ENCODE data around the gene PSMD3. TPM values are rescaled to one million over a fixed set of nuclear protein-coding genes. Genes with fewer than 3 reads are reported as not detected.

The PSMD3 gene
- polyA plus RNA-seq, 4 donors = 87.3 to 122 (median 107) TPM

DNA sequence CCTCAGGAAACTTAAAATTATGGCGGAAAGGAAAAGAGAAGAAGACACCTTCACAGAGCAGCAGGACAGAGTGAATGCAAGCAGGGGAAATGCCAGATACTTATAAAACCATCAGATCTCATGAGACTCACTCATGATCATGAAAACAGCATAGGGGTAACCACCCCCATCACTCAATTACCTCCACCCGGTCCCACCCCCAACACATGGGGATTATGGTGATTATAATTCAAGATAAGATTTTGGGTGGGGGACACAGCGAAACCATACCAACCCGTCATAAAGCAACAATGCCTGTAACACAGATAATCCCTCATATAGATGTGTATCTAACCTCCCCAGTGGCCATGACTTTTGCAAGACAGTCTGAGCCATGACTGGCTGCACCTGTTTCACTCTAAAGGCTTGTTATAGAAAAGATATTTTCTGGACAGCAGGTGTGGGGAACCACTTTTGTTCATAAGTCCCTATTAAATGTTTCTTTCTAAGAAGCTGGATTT is 24.8 kb upstream of the PSMD3 start:
- DNase-seq (ENCODE audit: low read depth in 4 of 4, low spot score in 3 of 4) = no peak

DNA sequence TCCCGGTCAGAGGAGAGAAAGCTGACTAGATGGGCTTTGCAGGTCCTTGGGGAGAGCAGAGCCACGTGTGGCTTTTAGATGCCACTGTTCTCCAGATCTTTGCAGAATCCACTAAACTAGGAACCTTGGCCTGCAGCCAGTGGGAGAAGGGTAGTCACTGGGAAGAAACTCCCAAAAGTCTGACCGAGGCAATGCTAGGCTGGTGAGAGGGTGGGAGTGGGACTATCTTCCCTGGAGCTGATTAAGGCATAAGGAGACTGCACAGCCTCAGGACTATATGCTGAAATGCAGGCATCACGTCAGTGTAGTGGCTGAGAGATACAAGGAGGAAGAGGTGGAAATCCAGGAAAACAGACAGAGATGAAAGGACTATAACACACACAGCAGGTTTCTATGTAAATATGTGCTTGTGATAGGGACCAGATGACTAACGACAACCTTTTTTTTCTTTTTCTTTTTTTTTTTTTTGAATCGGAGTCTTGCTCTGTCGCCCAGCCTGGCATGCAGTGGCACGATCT is 20.0 kb upstream of the PSMD3 start:
- DNase-seq (ENCODE audit: low read depth in 4 of 4, low spot score in 3 of 4) = no peak

DNA sequence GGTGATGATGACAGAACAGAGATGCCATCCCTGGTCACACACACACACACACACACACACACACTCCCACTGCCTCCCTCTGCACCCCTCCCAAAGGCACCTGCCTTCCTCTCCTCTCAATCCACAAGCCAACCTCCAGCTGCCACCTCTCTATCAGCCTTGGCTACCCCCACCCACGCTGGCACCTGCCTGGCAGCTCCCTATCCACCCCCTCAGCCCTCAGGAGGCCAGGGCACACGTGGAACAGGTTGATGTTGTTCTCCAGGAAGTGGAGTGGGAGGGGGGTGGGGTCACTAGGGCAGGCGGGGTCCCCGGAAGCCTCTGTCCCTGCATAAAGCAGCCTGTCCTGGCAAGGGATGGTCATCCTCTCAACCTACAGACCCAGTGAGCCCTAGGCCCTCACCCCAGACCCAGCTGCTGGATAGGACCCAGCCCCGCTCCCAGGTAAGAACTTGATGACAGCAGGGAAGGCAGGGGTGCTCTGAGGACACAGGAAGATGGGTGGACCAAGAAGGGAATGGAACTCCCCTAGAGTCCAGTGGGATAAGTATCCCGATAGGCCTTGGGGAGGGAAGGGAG is 17.9 kb upstream of the PSMD3 start, which contains the start of gene GSDMA:
TSS of gene GSDMA (plus strand) at position 363 of the 579 bp plus-strand sequence. CDS start 2,684 bp downstream, outside the sequence.
- DNase-seq (ENCODE audit: low read depth in 4 of 4, low spot score in 3 of 4) = no peak

DNA sequence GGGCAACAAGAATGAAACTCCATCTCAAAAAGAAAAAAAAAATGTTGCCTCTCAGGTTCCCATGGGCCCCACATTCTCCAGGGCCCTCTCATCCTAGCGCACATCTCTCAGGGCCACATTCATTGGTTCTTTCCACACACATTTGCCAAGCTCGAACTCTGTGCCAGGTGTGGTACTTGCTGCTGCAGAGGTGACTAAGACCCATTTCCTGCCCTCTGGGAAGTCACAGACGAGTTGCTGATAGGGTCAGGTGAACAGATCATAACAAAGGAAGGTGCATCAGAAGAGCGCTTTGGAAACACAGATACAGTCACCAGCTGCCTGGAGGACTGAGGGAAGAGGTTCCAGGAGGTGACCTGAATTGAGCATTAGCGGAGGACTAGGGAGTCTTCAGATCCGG is 16.8 kb upstream of the PSMD3 start:
- no peak for DNase-seq (ENCODE audit: low read depth in 4 of 4, low spot score in 3 of 4)

DNA sequence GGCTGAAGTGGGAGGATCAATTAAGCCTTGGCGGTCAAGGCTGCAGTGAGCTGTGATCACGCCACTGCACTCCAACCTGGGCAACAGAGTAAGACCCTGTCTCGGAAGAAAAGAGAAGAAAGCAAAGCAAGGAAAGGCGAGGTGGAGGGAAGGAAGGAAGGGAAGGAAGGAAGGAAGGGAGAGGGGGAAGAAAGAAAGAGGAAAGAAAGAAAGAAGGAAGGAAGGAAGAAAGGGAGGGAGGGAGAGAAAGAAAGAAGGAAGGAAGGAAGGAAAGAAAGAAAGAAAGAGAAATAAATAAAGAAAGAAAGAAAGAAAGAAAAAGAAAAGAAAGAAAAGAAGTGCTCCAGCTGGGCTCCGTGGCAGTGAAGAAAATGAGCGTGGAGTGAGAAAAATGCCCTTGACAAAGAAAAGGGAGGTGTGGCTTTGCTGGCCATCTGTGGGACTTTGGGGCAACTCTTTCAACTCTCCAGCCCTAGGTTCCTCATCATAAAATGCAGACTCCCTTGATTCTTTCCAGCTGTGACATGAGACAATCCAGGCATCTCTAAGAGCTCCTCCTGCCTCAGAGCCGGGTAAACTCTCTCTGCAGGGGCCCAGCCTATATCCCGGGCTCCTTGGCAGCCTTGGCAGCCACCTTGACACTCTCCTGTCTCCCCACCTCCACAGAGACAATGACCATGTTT is 15.4 kb upstream of the PSMD3 start:
- no peak for DNase-seq (ENCODE audit: low read depth in 4 of 4, low spot score in 3 of 4)

DNA sequence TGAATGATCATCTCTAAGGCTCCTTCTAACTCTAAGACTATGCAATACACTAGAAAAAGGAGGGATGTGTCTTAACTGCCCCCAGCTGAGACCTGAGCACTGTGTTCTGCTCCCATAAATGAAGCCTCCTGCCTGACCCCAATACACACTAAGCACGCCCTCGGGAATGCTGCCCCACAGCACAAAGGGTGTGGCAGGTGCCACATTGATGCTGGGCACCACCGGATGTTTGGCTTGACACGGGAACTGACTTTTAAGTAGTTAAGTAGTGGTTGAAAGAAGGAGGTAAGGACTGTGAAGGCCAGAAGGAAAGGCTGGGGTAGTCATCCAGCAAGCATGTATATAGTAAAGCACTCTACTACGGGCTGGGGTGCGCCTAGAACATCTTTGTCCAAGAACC is 13.8 kb upstream of the PSMD3 start:
- DNase-seq (ENCODE audit: low read depth in 4 of 4, low spot score in 3 of 4) = no peak

DNA sequence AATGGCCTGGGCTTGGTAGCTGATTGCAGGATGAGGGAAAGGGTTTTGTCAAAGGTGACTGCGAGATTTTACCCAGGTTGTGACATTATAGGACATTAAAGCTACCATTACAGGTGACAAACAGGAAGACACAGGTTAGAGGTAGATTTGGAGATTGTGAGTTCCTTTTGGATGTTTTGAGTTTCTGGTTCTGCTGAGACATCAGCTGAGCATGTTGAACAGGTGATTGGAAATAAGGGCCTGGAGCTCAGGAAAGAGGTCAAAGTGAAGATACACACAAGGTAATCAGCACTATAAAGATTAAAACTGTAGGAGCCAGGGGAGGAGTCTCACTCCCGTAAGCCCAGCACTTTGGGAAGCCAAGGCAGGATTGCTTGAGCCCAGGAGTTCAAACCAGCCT is 11.8 kb upstream of the PSMD3 start:
- DNase-seq (ENCODE audit: low read depth in 4 of 4, low spot score in 3 of 4) = no peak

DNA sequence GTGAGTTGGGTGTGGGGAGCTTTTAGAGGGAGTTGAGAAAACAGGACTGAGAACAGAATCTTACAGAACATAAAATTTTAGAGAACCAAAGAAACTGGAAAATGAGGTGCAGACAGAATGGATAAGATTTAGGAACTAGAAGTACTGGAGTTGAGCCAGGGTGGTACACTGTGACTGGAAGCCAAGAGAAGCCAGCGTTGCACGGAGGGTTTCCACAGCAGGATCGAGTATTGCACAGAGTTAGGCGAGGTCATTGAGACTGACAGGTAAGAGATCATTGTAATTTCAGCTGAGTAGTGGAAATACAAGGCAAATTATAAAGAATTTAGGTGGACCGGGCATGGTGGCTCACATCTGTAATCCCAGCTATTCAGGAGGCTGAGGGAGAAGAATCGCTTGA is 11.2 kb upstream of the PSMD3 start:
- no peak for DNase-seq (ENCODE audit: low read depth in 4 of 4, low spot score in 3 of 4)

DNA sequence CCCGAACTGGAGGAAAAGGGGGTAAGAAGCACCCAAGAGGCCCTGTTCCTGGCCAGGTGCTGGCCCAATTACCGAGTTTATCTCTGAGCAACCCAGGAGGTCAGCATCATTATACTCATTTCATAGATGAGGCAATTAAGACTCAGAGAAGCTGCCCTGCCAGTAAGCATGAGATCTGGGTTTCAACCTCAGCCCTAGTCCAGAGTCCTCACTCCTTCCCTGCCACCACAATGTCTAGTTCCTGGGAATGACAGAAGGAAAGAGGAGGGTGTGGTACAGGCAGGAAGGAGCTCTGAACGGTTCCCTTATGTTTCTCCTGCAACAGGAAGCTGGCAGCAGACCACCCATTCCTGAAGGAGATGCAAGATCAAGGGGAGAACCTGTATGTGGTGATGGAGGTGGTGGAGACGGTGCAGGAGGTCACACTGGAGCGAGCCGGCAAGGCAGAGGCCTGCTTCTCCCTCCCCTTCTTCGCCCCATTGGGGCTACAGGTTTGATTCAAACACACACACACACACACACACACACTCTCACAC is 10.4 kb upstream of the PSMD3 start:
- no peak for DNase-seq (ENCODE audit: low read depth in 4 of 4, low spot score in 3 of 4)

DNA sequence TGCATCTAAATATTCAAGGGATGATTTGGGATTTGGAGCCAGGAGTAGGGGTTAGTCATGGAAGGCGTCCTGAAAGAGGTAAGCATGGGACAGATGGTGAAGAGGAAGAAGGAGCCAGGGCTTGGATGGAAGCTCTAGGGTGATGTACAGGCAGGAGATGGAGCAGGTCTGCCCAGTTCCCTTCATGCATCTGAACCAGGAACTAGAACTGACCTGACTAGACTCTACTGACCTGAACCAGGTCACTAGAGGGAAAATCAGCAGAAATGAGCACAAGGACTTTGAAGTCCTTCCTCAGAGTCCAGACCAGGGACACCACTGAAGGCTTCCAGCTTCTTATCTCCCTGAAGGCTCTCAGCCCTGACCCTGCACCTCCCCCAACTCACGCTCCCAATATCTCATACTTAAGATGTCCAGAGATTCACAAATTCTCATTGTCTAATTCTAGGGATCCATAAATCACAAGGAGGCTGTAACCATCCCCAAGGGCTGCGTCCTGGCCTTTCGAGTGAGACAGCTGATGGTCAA is 9.5 kb upstream of the PSMD3 start:
- DNase-seq (ENCODE audit: low read depth in 4 of 4, low spot score in 3 of 4) = no peak

DNA sequence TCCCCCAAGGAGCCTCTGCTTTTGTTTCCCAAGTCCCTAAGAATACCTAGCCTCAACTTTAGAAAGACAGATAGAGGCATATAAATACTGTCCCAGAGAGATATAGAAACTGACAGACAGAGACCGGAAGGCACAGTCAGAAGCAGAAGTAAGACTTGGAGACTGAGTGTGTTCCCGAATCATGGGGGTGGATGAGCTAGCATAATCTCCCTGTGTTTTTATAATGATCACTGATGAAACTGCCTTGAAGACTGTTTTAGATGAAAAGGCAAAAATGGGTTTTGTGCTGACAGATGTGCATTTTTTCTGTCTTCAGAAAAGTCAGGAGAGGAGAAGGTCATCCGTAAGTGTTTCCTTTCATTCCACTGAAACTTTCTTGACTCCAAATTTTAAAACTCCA is 8.3 kb upstream of the PSMD3 start:
- DNase-seq (ENCODE audit: low read depth in 4 of 4, low spot score in 3 of 4) = no peak

DNA sequence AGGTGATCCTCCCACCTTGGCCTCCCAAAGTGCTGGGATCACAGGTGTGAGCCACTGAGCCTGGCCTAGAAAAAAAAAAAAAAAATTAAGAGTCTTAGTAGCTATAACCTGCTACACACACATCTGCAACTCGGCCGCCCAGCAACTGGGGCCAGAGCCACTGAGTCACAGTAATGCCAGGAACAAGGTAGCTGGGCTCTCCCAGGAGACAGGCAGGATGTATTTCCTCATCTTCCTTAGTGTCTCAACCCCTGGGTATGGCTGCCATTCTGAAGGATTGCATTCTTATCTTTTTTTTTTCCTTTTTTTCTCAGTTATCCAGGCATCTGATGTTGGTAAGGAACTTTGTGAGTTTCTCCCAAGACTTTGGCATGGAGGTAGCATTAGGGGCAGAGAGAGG is 7.1 kb upstream of the PSMD3 start:
- DNase-seq (ENCODE audit: low read depth in 4 of 4, low spot score in 3 of 4) = no peak

DNA sequence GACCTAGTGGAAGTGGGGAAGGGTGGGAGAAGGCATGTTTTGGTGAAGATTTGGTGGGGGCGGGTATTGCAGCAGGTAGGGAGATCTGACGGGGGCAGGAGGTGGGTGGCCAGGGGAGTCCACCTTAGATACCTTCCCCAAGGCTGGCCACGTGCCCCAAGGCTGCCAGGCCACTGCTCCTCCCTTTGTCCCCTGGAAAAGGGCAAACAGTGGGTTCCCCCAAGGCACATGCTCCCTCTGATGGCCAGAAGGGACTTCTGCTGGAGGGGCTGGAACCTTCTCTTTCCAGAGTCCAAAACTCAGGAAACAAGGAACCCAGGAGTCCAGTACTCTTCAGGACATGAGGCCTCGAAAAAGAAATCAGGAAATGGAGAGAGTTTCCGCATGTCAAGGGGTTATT is 6.2 kb upstream of the PSMD3 start:
- no peak for DNase-seq (ENCODE audit: low read depth in 4 of 4, low spot score in 3 of 4)

DNA sequence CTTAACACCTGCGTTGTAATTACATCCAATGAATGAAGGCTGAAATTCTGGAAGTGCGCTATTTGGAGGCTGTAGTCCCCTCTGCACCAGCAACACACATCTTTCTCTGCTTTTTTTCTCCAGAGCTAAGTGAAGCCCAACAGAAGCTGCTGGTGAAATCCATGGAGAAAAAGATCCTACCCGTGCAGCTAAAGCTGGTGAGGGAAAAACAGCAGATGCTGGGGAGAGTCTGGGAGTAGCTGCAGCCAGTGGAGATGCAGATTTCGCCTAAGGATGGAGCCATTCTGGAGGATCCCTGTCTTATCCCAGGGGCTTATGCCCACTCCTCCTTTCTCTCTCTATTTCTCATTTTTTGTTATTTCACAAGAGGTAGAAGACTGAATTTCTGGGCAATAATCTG is 4.8 kb upstream of the PSMD3 start:
- DNase-seq (ENCODE audit: low read depth in 4 of 4, low spot score in 3 of 4) = no peak

DNA sequence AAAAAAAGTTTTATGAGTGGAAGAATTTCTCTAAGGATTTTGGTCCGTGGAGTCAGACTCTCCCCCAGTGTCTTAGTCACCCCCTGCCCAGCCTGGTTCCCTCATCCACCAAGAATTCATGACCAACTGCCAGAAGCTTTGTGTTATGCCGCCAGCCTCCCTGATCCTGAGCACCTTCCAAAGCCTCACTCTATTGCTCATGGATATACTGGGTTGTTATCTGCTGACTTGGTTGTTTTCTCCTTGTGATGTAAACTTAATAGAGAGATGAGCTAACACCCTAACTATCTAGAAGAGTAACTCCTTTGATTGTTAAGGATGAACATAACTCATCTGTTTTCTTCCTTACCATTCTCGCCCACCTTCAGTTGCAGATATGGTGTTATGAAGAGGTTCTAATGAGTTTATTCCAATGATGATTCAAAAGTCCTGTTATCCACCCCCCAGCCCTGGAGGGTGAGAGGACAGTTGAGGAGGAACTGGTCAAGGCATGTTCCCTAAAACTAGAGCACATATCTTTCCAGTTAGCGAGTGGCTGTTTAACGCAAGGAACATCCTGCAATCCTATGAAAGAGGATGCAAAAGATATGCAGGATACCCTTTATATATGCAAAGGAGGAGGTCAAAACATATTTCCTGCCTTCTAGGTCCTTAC is 1.5 kb upstream of the PSMD3 start:
- no peak for DNase-seq (ENCODE audit: low read depth in 4 of 4, low spot score in 3 of 4)

DNA sequence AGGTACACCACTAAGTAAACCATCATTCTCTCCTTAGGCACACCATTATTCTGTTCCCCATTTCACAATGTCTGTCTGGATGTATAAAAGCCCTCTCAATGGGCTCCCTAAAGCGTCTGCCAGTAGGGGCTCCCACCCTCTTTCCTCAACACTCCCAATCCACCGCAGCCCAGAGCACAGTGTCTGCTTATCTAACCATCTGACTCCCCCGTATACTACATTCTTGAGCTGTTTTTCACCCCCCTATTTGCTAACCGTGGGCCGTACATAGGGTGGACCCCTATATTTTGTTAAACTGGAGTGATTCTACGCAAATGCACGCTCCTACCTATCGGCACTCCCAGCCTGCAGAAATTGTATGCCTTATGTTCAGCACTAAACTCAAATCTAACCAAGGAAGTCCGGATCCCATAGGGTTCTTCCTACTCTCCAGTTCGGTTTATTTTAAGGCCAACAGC is 685 bp upstream of the PSMD3 start:
- no peak for DNase-seq (ENCODE audit: low read depth in 4 of 4, low spot score in 3 of 4)

DNA sequence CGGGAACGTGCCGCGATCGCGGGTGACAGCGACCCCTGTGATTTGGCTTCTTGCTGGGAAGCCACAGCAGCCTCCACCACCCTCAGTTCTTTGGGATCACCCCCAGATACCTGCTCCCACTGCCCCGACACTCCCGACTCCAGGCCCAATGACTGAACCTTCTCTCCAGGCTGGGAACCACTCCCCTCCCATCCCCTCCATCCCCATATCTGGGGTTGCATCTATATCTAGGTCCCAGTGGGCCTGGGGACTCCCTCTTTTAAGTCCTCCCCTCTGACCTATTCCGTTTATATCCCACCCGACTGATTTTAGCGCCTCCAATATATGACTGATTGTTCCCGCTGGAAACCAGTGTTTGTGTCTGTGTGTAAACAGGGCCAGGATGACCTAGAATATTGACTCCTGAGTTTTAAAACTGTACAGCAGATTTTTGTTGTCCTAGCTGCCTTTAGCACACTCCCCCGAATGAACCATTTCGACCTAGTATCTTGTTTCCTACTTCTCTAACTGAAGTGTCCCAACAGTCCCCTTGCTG is 667 bp downstream of the PSMD3 start:
- DNase-seq (ENCODE audit: low read depth in 4 of 4, low spot score in 3 of 4) = no peak

DNA sequence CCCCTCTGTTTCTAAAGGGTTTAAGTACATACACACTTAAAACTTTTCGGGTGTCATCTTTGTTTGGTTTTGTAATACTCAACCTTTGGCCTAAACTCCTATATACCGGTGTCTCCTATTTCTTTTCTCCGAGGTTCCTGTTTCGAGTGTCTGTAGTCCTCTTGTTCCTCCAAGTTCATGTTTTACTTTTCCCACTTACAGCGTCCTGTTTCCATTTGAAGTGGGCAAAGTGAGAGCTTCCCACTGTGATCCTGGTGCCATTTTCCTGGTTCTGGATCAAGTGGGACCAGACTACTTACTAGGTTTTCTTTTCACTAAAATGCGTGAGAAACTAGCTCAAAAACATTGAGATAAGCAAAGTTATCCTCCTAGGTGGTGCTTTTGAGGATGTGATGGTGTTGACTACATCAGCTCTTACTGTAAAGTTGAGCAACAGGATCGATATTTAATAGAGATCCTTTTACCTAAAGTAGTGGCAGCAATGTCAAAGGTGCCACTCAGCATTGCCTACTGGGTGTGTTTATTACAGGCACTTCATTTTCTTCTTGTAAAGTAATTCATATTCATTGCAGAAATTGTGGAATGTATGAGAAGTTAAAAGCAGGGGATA is 1.3 kb downstream of the PSMD3 start:
- no peak for DNase-seq (ENCODE audit: low read depth in 4 of 4, low spot score in 3 of 4)

DNA sequence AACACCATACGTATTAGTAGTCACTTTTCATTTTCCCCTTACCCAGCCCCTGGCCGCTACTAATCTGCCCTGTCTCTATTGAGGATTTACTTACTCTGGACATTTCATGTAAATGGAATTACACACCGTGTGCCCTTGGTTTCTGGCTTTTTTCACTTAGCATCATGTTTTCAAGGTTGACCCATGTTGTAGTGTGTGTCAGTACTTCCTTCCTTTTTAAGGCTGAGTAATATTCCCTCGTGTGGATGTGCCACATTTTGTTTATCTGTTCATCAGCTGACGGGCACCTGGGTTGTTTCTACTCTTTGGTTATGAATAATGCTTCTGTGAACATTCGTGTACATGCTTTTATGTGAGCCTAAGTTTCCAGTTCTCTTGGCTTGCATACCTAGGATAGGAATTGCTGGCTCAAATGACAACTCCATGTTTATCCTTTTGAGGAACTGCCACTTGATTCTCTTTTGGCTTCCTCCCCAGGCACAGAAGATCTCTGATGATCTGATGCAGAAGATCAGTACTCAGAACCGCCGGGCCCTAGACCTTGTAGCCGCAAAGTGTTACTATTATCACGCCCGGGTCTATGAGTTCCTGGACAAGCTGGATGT is 7.7 kb downstream of the PSMD3 start:
- DNase-seq (ENCODE audit: low read depth in 4 of 4, low spot score in 3 of 4) = no peak

DNA sequence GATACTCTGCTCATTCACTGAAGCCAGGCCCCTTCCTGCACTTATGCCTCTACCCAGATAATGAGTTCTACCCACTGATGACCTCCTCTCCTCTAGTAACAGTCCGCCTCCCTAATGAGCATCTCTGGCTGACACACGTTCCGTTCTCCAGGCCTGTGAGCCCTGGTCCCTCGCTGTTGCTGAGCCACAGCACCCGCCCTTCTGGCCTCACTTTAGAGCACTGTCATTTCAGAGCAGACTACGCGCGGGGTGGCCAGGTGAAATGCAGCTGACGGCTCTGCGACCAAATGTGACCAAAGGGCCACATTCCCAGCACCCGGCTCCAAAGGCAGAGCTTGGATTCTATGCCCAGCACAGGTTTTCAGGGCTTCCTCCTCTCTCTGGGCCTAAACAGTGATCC is 13.8 kb downstream of the PSMD3 start:
- no peak for DNase-seq (ENCODE audit: low read depth in 4 of 4, low spot score in 3 of 4)
